ENCODE results near the gene SPEM2. TPM values are rescaled to one million over a fixed set of nuclear protein-coding genes. Genes with fewer than 3 reads are reported as not detected.

The SPEM2 gene
- total and polyA plus RNA-seq, 2 of the 8 experiments (the other 6 are each of a cell fraction or from before 2014, with no cell fraction given) = 0.03 TPM; not detected in 1

DNA sequence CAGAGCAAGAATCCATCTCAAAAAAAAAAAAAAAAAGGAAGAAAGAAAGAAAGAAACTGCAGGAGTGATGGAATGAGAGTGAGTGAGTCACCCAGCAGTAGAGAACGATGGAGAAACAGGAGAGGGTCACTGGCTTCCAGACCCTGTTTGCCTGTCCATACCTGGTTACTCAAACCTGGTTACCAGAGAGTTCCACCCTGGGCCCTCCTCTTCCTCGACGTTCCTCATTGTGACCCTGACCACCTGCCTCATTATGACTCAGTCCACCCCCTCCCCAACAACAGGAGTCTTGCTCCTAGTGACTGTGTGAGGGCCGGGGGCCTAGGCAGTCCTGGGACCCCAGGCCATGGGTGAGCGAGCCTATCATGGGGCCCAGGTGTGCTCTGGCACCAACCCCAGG lies 3.1 kb downstream of the SPEM2 start, which contains the start of gene SPEM3:
SPEM3 (plus strand) TSS at position 301 of the 400 bp plus-strand sequence; CDS start at position 347, 46 bp downstream.
- no peak within 1 kb of the TSS for H3K9ac ChIP-seq (replicated peaks in 1 of 4; ENCODE audit: extremely low read depth in 1 of 4, low read depth in 3 of 4, low read length in 3 of 4)
- no peak within 1 kb of the TSS for H2BK12ac ChIP-seq (ENCODE audit: low read depth, low read length)
- H4K20me1 ChIP-seq (replicated peaks in 1 of 2; ENCODE audit: control insufficient read depth in 1 of 2, insufficient read depth in 2 of 2, low read length in 2 of 2) = peaks cover 0 to 3% of the 10 kb centered on the region in 2 experiments
- H3K27ac ChIP-seq (ENCODE audit: low read depth, low read length) = no peak within 1 kb of the TSS
- H3K79me2 ChIP-seq (ENCODE audit: control insufficient read depth in 1 of 2, insufficient read depth in 2 of 2, low read length in 2 of 2) = no peaks in the 10 kb centered on the region
- 80% methylated on average over 5 of the region's 5 CpGs; no CpG with 5 or more reads in 1 of the 2 experiments for WGBS, 2 experiments (ENCODE audit: extremely low coverage in 1 of 2, insufficient coverage in 1 of 2, insufficient read length in 1 of 2, insufficient replicate concordance in 2 of 2, low coverage in 1 of 2, low lambda C conversion rate in 2 of 2, missing lambda C conversion rate in 1 of 2)
- H3K79me1 ChIP-seq (ENCODE audit: low read depth, low read length) = no peaks in the 10 kb centered on the region
- no peak within 1 kb of the TSS for H3K56ac ChIP-seq (replicated peaks; ENCODE audit: insufficient read length, low read depth, low read length)
- no peak within 1 kb of the TSS for H2AK5ac ChIP-seq (ENCODE audit: low read depth, low read length)
- H3K9me3 ChIP-seq (ENCODE audit: insufficient read depth in 2 of 2, low read depth in 1 of 2, low read length in 1 of 2) = no peaks in the 10 kb centered on the region
- no peak within 1 kb of the TSS for H2BK20ac ChIP-seq (ENCODE audit: low read length)
- FAIRE-seq (no peak), DNase-seq (ENCODE audit: low read depth in 1 of 2, low spot score in 2 of 2) (no peak)
- H3K14ac ChIP-seq (ENCODE audit: insufficient read length) = no peak within 1 kb of the TSS
- no peak within 1 kb of the TSS for H3K4ac ChIP-seq (replicated peaks; ENCODE audit: insufficient read length, low read depth, low read length)
- H4K91ac ChIP-seq (replicated peaks; ENCODE audit: insufficient read length, low read length) = no peak within 1 kb of the TSS
- POLR2A ChIA-PET (ENCODE audit: partially characterized antibody) = interaction anchor here (0.8 to 1.2 kb wide), 4 partner anchors 10 to 30 kb away, joined by 3 read pairs; partner anchors contain the start of gene TMEM256
- H3K4me1 ChIP-seq (replicated peaks in 1 of 4; ENCODE audit: control insufficient read depth in 3 of 4, insufficient read depth in 4 of 4, low read length in 3 of 4) = no peaks in the 10 kb centered on the region; a peak in 1 of 7 replicates
- H4K8ac ChIP-seq (ENCODE audit: extremely low read depth, insufficient read depth, low read length) = no peak within 1 kb of the TSS
- CTCF ChIA-PET (ENCODE audit: partially characterized antibody) = interaction anchor here (0.6 to 0.8 kb wide), 2 partner anchors 63 to 66 kb away, joined by 3 to 4 read pairs; no protein-coding TSS in a partner anchor
- no peak within 1 kb of the TSS for H2BK120ac ChIP-seq (replicated peaks; ENCODE audit: low read depth, low read length)
- H2BK5ac ChIP-seq (ENCODE audit: low read depth, low read length) = no peak within 1 kb of the TSS
- H2BK15ac ChIP-seq (ENCODE audit: low read length) = no peak within 1 kb of the TSS
- no peak within 1 kb of the TSS for H3K23ac ChIP-seq (ENCODE audit: insufficient read length)
- no peaks in the 10 kb centered on the region; a peak in 1 of 7 replicates for H3K27me3 ChIP-seq (replicated peaks in 1 of 4; ENCODE audit: control insufficient read depth in 3 of 4, extremely low read depth in 1 of 4, insufficient read depth in 3 of 4, low read length in 3 of 4)
- H3K4me2 ChIP-seq (ENCODE audit: insufficient read depth in 1 of 2, low read depth in 2 of 2, low read length in 2 of 2) = no peak within 1 kb of the TSS
- no peak within 1 kb of the TSS for H3K18ac ChIP-seq (ENCODE audit: extremely low read depth, low read length)
- H4K5ac ChIP-seq (ENCODE audit: insufficient read length, low read depth, low read length) = no peak within 1 kb of the TSS
- H2AFZ ChIP-seq (ENCODE audit: low read length) = no peak within 1 kb of the TSS
- no peak within 1 kb of the TSS for H3K4me3 ChIP-seq (ENCODE audit: extremely low read depth in 1 of 4, insufficient read depth in 2 of 4, low read depth in 3 of 4, low read length in 4 of 4)
- no peaks in the 10 kb centered on the region for H3K36me3 ChIP-seq (ENCODE audit: control insufficient read depth in 2 of 4, insufficient read depth in 4 of 4, low read length in 3 of 4)
- no peaks in the 10 kb centered on the region for H3K23me2 ChIP-seq (ENCODE audit: low read depth, low read length)
- TF ChIP-seq CBX5 (IDR thresholded peaks at IDR 0.05; ENCODE audit: low read depth, low read length) (no peak), BCL11A (IDR thresholded peaks at IDR 0.05; ENCODE audit: low read depth in 2 of 2, low read length in 2 of 2) (no peak), SIN3A (conservative IDR thresholded peaks at IDR 0.05 in 1 of 2, IDR thresholded peaks at IDR 0.05 in 1 of 2; ENCODE audit: low read depth in 1 of 2, low read length in 2 of 2) (no peak), SAP30 (IDR thresholded peaks at IDR 0.05; ENCODE audit: insufficient read depth, insufficient replicate concordance, low read length) (no peak)

All from H1 (cell line).